Measurements from ENCODE around the gene ACKR2.

DNA sequence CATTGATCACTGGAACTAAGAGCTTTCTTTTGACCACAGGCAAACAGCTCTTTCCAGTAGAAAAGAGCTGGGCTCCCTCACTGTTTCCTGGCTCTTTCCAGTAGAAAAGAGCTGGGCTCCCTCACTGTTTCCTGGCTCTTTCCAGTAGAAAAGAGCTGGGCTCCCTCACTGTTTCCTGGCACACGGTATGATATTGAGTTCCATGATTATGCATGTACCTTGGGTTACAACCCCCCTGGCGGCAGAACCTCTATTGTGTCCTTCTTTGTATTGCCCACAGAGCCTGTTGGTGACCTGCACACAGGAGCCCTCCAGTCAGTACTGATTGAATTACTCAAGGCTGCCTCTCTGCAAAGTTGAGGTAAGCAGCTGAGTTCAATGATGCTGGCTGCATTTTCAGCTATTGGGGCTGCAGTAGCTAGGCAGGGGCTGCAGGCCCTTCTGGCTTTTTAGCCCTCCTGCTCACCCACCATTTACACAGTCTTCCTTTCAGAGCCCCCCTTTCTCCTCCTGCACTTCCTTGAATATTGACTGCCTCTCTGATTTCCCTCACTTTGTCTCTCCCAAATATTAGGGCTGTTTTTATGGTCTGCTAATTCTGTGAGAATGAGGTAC, 10.2 kb downstream of the ACKR2 start:
- TF ChIP-seq, protein P1, sequence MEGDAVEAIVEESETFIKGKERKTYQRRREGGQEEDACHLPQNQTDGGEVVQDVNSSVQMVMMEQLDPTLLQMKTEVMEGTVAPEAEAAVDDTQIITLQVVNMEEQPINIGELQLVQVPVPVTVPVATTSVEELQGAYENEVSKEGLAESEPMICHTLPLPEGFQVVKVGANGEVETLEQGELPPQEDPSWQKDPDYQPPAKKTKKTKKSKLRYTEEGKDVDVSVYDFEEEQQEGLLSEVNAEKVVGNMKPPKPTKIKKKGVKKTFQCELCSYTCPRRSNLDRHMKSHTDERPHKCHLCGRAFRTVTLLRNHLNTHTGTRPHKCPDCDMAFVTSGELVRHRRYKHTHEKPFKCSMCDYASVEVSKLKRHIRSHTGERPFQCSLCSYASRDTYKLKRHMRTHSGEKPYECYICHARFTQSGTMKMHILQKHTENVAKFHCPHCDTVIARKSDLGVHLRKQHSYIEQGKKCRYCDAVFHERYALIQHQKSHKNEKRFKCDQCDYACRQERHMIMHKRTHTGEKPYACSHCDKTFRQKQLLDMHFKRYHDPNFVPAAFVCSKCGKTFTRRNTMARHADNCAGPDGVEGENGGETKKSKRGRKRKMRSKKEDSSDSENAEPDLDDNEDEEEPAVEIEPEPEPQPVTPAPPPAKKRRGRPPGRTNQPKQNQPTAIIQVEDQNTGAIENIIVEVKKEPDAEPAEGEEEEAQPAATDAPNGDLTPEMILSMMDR (IDR thresholded peaks at IDR 0.05; ENCODE audit: low read depth, low read length, poor library complexity, severe bottlenecking): no peak
- no peak for TF ChIP-seq EZH2phosphoT487 (IDR thresholded peaks at IDR 0.05; ENCODE audit: borderline replicate concordance, low read length)

All from DOHH2 (cell line).